Liver (tissue), 9 donors: ENCODE results near the gene TSPAN32. TPM values are rescaled to one million over a fixed set of nuclear protein-coding genes. Genes with fewer than 3 reads are reported as not detected.

ENCODE experiments used
- DNase-seq: peaks from one replicate; pipeline ENCODE4 v3.0.0-alpha.2; 2017; ENCODE audit warnings: low spot score
- H3K27ac ChIP-seq, 2 donors: one replicate each; pipeline ENCODE4 v1.7.0; 2013; ENCODE audit warnings: inconsistent platforms in 2 of 2, low read length in 2 of 2, control low read depth in 1 of 2, low read depth in 1 of 2, mild to moderate bottlenecking in 1 of 2
- H3K27me3 ChIP-seq, 4 donors: one replicate each; pipeline versions ENCODE4 v1.6.1 to v1.7.0; 2013; ENCODE audit warnings: low read length in 3 of 4, inconsistent platforms in 1 of 4, mild to moderate bottlenecking in 1 of 4, moderate library complexity in 1 of 4; ENCODE audit not compliant: control insufficient read depth in 4 of 4, insufficient read depth in 4 of 4
- H3K36me3 ChIP-seq, 4 donors: one replicate each; pipeline versions ENCODE4 v1.6.1 to v1.7.0; 2013; ENCODE audit warnings: low read length in 3 of 4, mild to moderate bottlenecking in 3 of 4, low read depth in 1 of 4, moderate library complexity in 1 of 4; ENCODE audit not compliant: control insufficient read depth in 4 of 4, insufficient read depth in 3 of 4
- H3K4me1 ChIP-seq, 4 donors: one replicate each; pipeline versions ENCODE4 v1.6.1 to v1.7.0; 2013; ENCODE audit warnings: low read length in 3 of 4, mild to moderate bottlenecking in 3 of 4, moderate library complexity in 1 of 4; ENCODE audit not compliant: control insufficient read depth in 4 of 4, insufficient read depth in 4 of 4
- H3K4me3 ChIP-seq, 3 donors: one replicate each; pipeline versions ENCODE4 v1.6.1 to v1.7.0; 2013; ENCODE audit warnings: low read length in 3 of 3, control low read depth in 1 of 3, low read depth in 1 of 3, mild to moderate bottlenecking in 1 of 3
- H3K9ac ChIP-seq, 2 donors: one replicate each; pipeline ENCODE4 v1.7.0; 2013; ENCODE audit warnings: low read length in 2 of 2, mild to moderate bottlenecking in 2 of 2, moderate library complexity in 2 of 2, control low read depth in 1 of 2, low read depth in 1 of 2
- H3K9me3 ChIP-seq, 4 donors: one replicate each; pipeline versions ENCODE4 v1.6.1 to v1.7.0; 2013; ENCODE audit warnings: low read length in 3 of 4; ENCODE audit not compliant: control insufficient read depth in 4 of 4
- ATF3 ChIP-seq: IDR thresholded peaks from 2 replicates; pipeline ENCODE4 v1.6.1; 2016; ENCODE audit warnings: antibody characterized with exemption
- CTCF ChIP-seq: fragments of 150-350 bp; IDR thresholded peaks from 2 replicates; pipeline ENCODE4 v1.5.1; 2017; ENCODE audit warnings: improper control_type of control experiment, low read depth, low read length; ENCODE audit not compliant: missing input control
- EGR1 ChIP-seq, 2 donors: IDR thresholded peaks; 2 replicates each; pipeline ENCODE4 v1.6.1; 2016 to 2018; ENCODE audit warnings: antibody characterized with exemption in 2 of 2, low read depth in 2 of 2
- FOXA2 ChIP-seq: IDR thresholded peaks from 2 replicates; pipeline ENCODE4 v1.6.1; 2016; ENCODE audit warnings: antibody characterized with exemption
- HNF4G ChIP-seq: IDR thresholded peaks from 2 replicates; pipeline ENCODE4 v1.6.1; 2016; ENCODE audit warnings: antibody characterized with exemption
- JUND ChIP-seq, 2 donors: IDR thresholded peaks; 2 replicates each; pipeline ENCODE4 v1.6.1; 2016; ENCODE audit warnings: antibody characterized with exemption in 2 of 2
- NR2F2 ChIP-seq: IDR thresholded peaks from 2 replicates; pipeline ENCODE4 v1.6.1; 2016; ENCODE audit warnings: antibody characterized with exemption
- RAD21 ChIP-seq, 2 donors: IDR thresholded peaks; 2 replicates each; pipeline ENCODE4 v1.6.1; 2016; ENCODE audit warnings: antibody characterized with exemption in 2 of 2, mild to moderate bottlenecking in 2 of 2
- RXRA ChIP-seq, 2 donors: IDR thresholded peaks; 2 replicates each; pipeline ENCODE4 v1.6.1; 2017 to 2018; ENCODE audit warnings: antibody characterized with exemption in 2 of 2, mild to moderate bottlenecking in 1 of 2
- SP1 ChIP-seq: IDR thresholded peaks from 2 replicates; pipeline ENCODE4 v1.6.1; 2018; ENCODE audit warnings: antibody characterized with exemption, mild to moderate bottlenecking
- TAF1 ChIP-seq: conservative IDR thresholded peaks from 2 replicates; pipeline ENCODE4 v1.6.1; 2016; ENCODE audit warnings: antibody characterized with exemption, mild to moderate bottlenecking
- YY1 ChIP-seq: IDR thresholded peaks from 2 replicates; pipeline ENCODE4 v1.6.1; 2016; ENCODE audit warnings: antibody characterized with exemption, mild to moderate bottlenecking
- WGBS: extraction: QIAGEN DNeasy Blood & Tissue Kit; methylation state at CpG from one replicate; pipeline ENCODE4 v1.1.7; 2013; 5-methylcytosine and 5-hydroxymethylcytosine counted together
- polyA plus RNA-seq, 2 donors: library from polyadenylated mRNA; stranded (reverse) in 1 of 2; unstranded in 1 of 2; fragments of 200-250 nt in 1 of 2; fragments of >200 nt in 1 of 2; fragmentation: Nextera tagmentation in 1 of 2; extraction: Ambion mirVana in 1 of 2; gene quantifications; one replicate each; pipeline versions ENCODE4 v1.2.1 to v1.2.3, GENCODE V29; 2013 to 2015
- total RNA-seq, 2 donors: library from RNA; depleted of rRNA; stranded (reverse); fragments of >200 nt; gene quantifications; one replicate each; pipeline ENCODE4 v1.2.3, GENCODE V29; 2014
- TF ChIP-seq, protein P1 (sequence below): IDR thresholded peaks from 2 replicates; pipeline ENCODE4 v1.6.1; 2016; ENCODE audit warnings: antibody characterized with exemption, mild to moderate bottlenecking
- TF ChIP-seq, protein P2 (sequence below): IDR thresholded peaks from 2 replicates; pipeline ENCODE4 v1.6.1; 2016; ENCODE audit warnings: antibody characterized with exemption
- TF ChIP-seq, protein P3 (sequence below): IDR thresholded peaks from 2 replicates; pipeline ENCODE4 v1.6.1; 2016; ENCODE audit warnings: antibody characterized with exemption
- donor health status: healthy.
- donor health status: healthy.
- donor health status: healthy.
- donor health status: healthy.
- donor health status: healthy.

TSPAN32 gene
- total and polyA plus RNA-seq, 4 donors = 0.25 to 71.4 (median 0.45) TPM

- no peak for TF ChIP-seq TAF1
Observed at GRCh38 chr11:2270322-2271076, 31.3 kb upstream of the TSPAN32 start, which contains the start of gene ASCL2 (continued).

DNA sequence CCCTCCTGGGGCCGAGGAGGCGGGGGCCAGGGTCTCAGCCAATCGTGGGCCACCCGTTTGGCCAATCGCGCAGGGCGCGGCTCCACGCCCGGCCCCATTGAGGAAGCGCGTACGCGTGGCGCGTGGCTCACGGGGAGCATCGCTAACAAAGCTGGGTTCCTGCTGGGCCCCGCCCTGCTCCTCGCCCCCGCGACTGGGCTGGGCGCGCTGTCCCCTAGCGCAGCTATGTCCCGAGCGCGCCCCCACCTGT lies 30.8 kb upstream of the TSPAN32 start:
- TF ChIP-seq EGR1 (IDR thresholded peaks at IDR 0.05; ENCODE audit: low read depth in 2 of 2) (no peak), JUND (IDR thresholded peaks at IDR 0.05) (no peak), RAD21 (IDR thresholded peaks at IDR 0.05) (no peak), NR2F2 (no peak), FOXA2 (no peak), ATF3 (no peak), RXRA (IDR thresholded peaks at IDR 0.05) (no peak), HNF4G (no peak), YY1 (no peak), SP1 (no peak)
- TF ChIP-seq, protein P1, sequence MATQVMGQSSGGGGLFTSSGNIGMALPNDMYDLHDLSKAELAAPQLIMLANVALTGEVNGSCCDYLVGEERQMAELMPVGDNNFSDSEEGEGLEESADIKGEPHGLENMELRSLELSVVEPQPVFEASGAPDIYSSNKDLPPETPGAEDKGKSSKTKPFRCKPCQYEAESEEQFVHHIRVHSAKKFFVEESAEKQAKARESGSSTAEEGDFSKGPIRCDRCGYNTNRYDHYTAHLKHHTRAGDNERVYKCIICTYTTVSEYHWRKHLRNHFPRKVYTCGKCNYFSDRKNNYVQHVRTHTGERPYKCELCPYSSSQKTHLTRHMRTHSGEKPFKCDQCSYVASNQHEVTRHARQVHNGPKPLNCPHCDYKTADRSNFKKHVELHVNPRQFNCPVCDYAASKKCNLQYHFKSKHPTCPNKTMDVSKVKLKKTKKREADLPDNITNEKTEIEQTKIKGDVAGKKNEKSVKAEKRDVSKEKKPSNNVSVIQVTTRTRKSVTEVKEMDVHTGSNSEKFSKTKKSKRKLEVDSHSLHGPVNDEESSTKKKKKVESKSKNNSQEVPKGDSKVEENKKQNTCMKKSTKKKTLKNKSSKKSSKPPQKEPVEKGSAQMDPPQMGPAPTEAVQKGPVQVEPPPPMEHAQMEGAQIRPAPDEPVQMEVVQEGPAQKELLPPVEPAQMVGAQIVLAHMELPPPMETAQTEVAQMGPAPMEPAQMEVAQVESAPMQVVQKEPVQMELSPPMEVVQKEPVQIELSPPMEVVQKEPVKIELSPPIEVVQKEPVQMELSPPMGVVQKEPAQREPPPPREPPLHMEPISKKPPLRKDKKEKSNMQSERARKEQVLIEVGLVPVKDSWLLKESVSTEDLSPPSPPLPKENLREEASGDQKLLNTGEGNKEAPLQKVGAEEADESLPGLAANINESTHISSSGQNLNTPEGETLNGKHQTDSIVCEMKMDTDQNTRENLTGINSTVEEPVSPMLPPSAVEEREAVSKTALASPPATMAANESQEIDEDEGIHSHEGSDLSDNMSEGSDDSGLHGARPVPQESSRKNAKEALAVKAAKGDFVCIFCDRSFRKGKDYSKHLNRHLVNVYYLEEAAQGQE = no peak
- TF ChIP-seq, protein P2, sequence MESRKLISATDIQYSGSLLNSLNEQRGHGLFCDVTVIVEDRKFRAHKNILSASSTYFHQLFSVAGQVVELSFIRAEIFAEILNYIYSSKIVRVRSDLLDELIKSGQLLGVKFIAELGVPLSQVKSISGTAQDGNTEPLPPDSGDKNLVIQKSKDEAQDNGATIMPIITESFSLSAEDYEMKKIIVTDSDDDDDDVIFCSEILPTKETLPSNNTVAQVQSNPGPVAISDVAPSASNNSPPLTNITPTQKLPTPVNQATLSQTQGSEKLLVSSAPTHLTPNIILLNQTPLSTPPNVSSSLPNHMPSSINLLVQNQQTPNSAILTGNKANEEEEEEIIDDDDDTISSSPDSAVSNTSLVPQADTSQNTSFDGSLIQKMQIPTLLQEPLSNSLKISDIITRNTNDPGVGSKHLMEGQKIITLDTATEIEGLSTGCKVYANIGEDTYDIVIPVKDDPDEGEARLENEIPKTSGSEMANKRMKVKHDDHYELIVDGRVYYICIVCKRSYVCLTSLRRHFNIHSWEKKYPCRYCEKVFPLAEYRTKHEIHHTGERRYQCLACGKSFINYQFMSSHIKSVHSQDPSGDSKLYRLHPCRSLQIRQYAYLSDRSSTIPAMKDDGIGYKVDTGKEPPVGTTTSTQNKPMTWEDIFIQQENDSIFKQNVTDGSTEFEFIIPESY = no peak
- TF ChIP-seq, protein P3, sequence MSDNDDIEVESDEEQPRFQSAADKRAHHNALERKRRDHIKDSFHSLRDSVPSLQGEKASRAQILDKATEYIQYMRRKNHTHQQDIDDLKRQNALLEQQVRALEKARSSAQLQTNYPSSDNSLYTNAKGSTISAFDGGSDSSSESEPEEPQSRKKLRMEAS = no peak
- H3K27ac ChIP-seq = no peak overlapping the region
- peaks cover 6 to 25% (median 14%) of the 10 kb centered on the region in 4 donors for H3K4me1 ChIP-seq
- H3K4me3 ChIP-seq = peak overlapping the region in 1 of 3 donors; percentile 61
- H3K27me3 ChIP-seq = peaks cover 2 to 27% (median 2%) of the 10 kb centered on the region in 4 donors
- no peaks in the 10 kb centered on the region for H3K36me3 ChIP-seq
- 4% methylated on average over 28 of the region's 28 CpGs for WGBS
- no peak for DNase-seq
- H3K9ac ChIP-seq = no peak overlapping the region
- H3K9me3 ChIP-seq = no peaks in the 10 kb centered on the region

DNA sequence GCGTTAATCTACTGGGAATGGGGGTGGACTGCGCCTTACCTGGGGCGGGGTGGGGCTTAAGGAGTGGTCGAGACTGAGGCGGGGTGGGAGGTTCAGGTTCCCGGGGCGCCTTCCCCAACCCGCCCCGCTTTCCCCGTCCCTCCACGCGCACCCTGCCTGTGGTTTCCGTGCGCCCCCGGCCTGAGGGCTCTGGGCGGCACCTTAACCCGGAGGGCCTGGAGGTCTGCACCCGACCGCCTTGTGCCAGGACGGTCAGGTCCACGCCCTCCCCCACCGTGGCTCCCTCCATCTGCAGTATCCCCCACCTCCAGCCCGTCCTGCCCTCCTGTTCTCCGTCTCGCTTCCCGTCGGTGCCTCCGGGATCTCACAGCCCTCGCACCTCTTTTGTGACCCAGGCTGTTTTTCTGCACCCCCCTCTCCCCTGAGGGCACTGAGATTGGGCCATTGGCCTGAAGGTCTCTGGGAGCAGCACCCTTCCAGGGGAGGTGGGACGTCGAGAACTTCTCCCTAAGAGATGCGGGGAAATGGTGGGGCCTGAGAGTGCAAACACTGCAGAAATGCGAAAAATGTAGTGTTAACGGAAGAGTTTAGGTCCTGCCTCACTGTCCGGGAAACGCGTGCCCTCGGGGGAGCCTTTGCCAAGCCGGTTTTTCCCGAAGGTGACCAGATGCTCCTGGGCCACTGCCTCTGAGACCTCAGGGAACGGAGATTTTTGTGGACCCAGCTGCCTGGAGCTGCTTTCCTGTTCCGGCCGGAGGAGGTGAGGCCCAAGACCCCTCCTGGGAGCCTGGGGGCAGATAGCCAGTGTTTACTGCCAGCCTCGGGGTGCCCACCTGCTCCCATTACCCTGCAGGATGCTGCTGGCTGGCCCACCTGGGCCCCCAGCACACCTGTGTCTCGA lies 30.2 kb upstream of the TSPAN32 start:
- H3K27me3 ChIP-seq = peaks cover 2 to 27% (median 2%) of the 10 kb centered on the region in 4 donors
- DNase-seq = peak; percentile 29
- peaks cover 6 to 25% (median 14%) of the 10 kb centered on the region in 4 donors for H3K4me1 ChIP-seq
- no peak overlapping the region for H3K4me3 ChIP-seq
- H3K36me3 ChIP-seq = no peaks in the 10 kb centered on the region
- H3K27ac ChIP-seq = no peak overlapping the region
- H3K9ac ChIP-seq = no peak overlapping the region
- H3K9me3 ChIP-seq = no peaks in the 10 kb centered on the region
- 24% methylated on average over 45 of the region's 45 CpGs for WGBS
- TF ChIP-seq EGR1 (IDR thresholded peaks at IDR 0.05; ENCODE audit: low read depth in 2 of 2) (no peak), FOXA2 (no peak), JUND (IDR thresholded peaks at IDR 0.05) (no peak), CTCF (no peak), RXRA (IDR thresholded peaks at IDR 0.05) (no peak), SP1 (no peak), TAF1 (no peak), ATF3 (no peak)
- TF ChIP-seq, protein P1 = no peak
- TF ChIP-seq, protein P3 = no peak
